Kidney (tissue), 14 donors: ENCODE measurements around the gene ATOH7. TPM values are rescaled to one million over a fixed set of nuclear protein-coding genes. Genes with fewer than 3 reads are reported as not detected.
A peak's percentile ranks its signal among the peaks of the same experiment; 100 is the strongest.

Experiments
- DNase-seq, 5 donors: peaks; one replicate each; pipeline ENCODE4 v3.0.0-alpha.2; 2013 to 2020
- FAIRE-seq: peaks from 2 replicates; lab custom pipeline; 2012; peaks lifted over from hg19 to GRCh38; lab: Jason Lieb, UNC
- H3K27ac ChIP-seq, 2 donors: one replicate each; pipeline ENCODE4 v1.7.0; 2013; ENCODE audit warnings: low read depth in 2 of 2, low read length in 2 of 2, inconsistent platforms in 1 of 2
- H3K27me3 ChIP-seq: one replicate; pipeline ENCODE4 v1.7.1; 2013; ENCODE audit warnings: low read length, inconsistent platforms; ENCODE audit not compliant: control insufficient read depth, insufficient read depth
- H3K36me3 ChIP-seq, 3 donors: one replicate each; pipeline versions ENCODE4 v1.7.0 to v1.7.1; 2013; ENCODE audit warnings: low read length in 3 of 3, control low read depth in 1 of 3, inconsistent platforms in 1 of 3; ENCODE audit not compliant: insufficient read depth in 3 of 3, control insufficient read depth in 2 of 3
- H3K4me1 ChIP-seq, 3 donors: one replicate each; pipeline versions ENCODE4 v1.7.0 to v1.7.1; 2013; ENCODE audit warnings: low read length in 3 of 3, inconsistent platforms in 1 of 3, low read depth in 1 of 3; ENCODE audit not compliant: control insufficient read depth in 2 of 3, insufficient read depth in 2 of 3
- H3K4me3 ChIP-seq, 3 donors: one replicate each; pipeline versions ENCODE4 v1.7.0 to v1.8.1; 2013; ENCODE audit warnings: low read length in 3 of 3, control low read depth in 1 of 3, inconsistent platforms in 1 of 3
- H3K9ac ChIP-seq, 3 donors: one replicate each; pipeline versions ENCODE4 v1.7.0 to v1.7.1; 2013; ENCODE audit warnings: low read length in 3 of 3, control low read depth in 1 of 3, inconsistent platforms in 1 of 3
- H3K9me3 ChIP-seq, 3 donors: one replicate each; pipeline versions ENCODE4 v1.7.0 to v1.7.1; 2013; ENCODE audit warnings: low read length in 3 of 3, control low read depth in 1 of 3, inconsistent platforms in 1 of 3; ENCODE audit not compliant: control insufficient read depth in 2 of 3, insufficient read depth in 1 of 3
- intact Hi-C: fragments of 100-400 bp; cut with DNase I; formaldehyde crosslinking; loops from one replicate; pipeline ENCODE4 v1.11.1; 2022
- polyA plus RNA-seq: library from polyadenylated mRNA; stranded (reverse); fragments of 350-450 nt; fragmentation: Illumina TruSeq; extraction: RNeasy Lipid Tissue Mini Kit (QIAGEN cat#74804); gene quantifications from one replicate; pipeline ENCODE4 v1.2.3, GENCODE V29; 2014; ENCODE audit warnings: low read depth, low replicate concordance; ENCODE audit not compliant: insufficient read depth
- total RNA-seq: library from RNA; stranded (reverse); fragmentation: NEBNext Ultra II Directional; extraction: Animal tissue kit (Norgen Biotek cat#: 25700); gene quantifications from one replicate; pipeline ENCODE4 v1.2.1, GENCODE V29; 2021
- TF ChIP-seq, protein P1 (sequence below): IDR thresholded peaks from 3 replicates; pipeline ENCODE4 v1.5.1; 2012; ENCODE audit warnings: mild to moderate bottlenecking, moderate library complexity, borderline replicate concordance; ENCODE audit not compliant: insufficient read depth; ENCODE audit errors: extremely low read depth
- donor health status: control.
- donor health status: control.
- donor health status: control.
- donor health status: control.
- donor health status: control.
- donor health status: DM: yes; HTN: yes; CAD: no.
- donor health status: Normal renal cell carcinoma (clear cell type).

ATOH7 gene
- total and polyA plus RNA-seq, 2 donors from 2014 or later = 0.16 to 0.45 TPM

- H3K27ac ChIP-seq = peak overlapping the region in 1 of 2 donors; percentile 40
- no peak for FAIRE-seq
Observed at GRCh38 chr10:68231106-68231816, 652 bp downstream of the ATOH7 start.

GRCh38 chr10:68230268-68230667 is 1.6 kb downstream of the ATOH7 start:
- Histone ChIP-seq H3K9ac (no peak overlapping the region), H3K4me3 (no peak overlapping the region), H3K36me3 (no peaks in the 10 kb centered on the region), H3K27ac (no peak overlapping the region), H3K9me3 (no peaks in the 10 kb centered on the region), H3K27me3 (no peaks in the 10 kb centered on the region), H3K4me1 (peaks cover 0 to 3% (median 0%) of the 10 kb centered on the region in 3 donors)
- FAIRE-seq = no peak
- no peak for DNase-seq
- TF ChIP-seq, protein P1, sequence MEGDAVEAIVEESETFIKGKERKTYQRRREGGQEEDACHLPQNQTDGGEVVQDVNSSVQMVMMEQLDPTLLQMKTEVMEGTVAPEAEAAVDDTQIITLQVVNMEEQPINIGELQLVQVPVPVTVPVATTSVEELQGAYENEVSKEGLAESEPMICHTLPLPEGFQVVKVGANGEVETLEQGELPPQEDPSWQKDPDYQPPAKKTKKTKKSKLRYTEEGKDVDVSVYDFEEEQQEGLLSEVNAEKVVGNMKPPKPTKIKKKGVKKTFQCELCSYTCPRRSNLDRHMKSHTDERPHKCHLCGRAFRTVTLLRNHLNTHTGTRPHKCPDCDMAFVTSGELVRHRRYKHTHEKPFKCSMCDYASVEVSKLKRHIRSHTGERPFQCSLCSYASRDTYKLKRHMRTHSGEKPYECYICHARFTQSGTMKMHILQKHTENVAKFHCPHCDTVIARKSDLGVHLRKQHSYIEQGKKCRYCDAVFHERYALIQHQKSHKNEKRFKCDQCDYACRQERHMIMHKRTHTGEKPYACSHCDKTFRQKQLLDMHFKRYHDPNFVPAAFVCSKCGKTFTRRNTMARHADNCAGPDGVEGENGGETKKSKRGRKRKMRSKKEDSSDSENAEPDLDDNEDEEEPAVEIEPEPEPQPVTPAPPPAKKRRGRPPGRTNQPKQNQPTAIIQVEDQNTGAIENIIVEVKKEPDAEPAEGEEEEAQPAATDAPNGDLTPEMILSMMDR = no peak
- intact Hi-C loops = no loop called here

More at GRCh38 chr10:68231106-68231816, 652 bp downstream of the ATOH7 start:
- TF ChIP-seq, protein P1 = peak; percentile 28
- Histone ChIP-seq H3K9me3 (no peaks in the 10 kb centered on the region), H3K4me3 (peak overlapping the region; percentile 66 to 80 (median 69)), H3K9ac (peak overlapping the region; percentile 8 to 85 (median 57)), H3K36me3 (no peaks in the 10 kb centered on the region), H3K27me3 (no peaks in the 10 kb centered on the region), H3K4me1 (peaks cover 0 to 3% (median 0%) of the 10 kb centered on the region in 3 donors)
- peak; percentile 84 to 92 (median 87) for DNase-seq
- intact Hi-C loops = no loop called here

DNA sequence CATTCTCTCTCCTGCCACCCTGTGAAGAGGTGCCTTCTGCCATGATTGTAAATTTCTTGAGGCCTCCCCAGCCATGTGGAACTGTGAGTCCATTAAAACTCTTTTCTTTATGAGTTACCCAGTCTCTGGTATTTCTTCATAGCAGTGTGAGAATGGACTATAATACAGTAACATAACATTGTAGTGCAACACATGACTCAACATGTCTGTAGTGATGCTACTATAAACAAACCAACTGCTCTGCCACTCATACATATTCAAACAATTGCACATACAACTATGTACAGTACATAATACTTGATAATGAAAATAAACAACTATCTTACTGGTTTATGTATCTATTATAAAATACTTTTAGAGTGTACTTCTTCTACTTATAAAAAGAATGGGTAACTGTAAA is 7.1 kb downstream of the ATOH7 start:
- DNase-seq (no peak), FAIRE-seq (no peak)
- Histone ChIP-seq H3K27me3 (no peaks in the 10 kb centered on the region), H3K4me3 (no peak overlapping the region), H3K36me3 (no peaks in the 10 kb centered on the region), H3K27ac (no peak overlapping the region), H3K9ac (no peak overlapping the region), H3K4me1 (no peaks in the 10 kb centered on the region), H3K9me3 (no peaks in the 10 kb centered on the region)
- TF ChIP-seq, protein P1 = no peak
- intact Hi-C loops = no loop called here
